HG02840 (cell line): ENCODE results near the gene LRP2.
"Not testable (repeated sequence)": the region's sequence is repeated elsewhere in the genome, so short reads cannot be mapped to it uniquely, and the experiment has no call there.

Experiments
- ATAC-seq: cut with Tn5 transposase; IDR thresholded peaks from one replicate; pipeline ENCODE4 v1.9.1; 2021; ENCODE audit warnings: mild to moderate bottlenecking, moderate library complexity, moderate number of reproducible peaks; ENCODE audit not compliant: unreplicated experiment, low FRiP score

LRP2 gene

GRCh38 chr2:169362118-169362893, at the start of gene LRP2:
LRP2 (minus strand) TSS chr2:169362534; CDS start chr2:169362399, 135 bp downstream.
- no peak for ATAC-seq

GRCh38 chr2:169406891-169407290, 44.6 kb upstream of the LRP2 start:
- no peak for ATAC-seq

GRCh38 chr2:169399491-169399890, 37.2 kb upstream of the LRP2 start:
- ATAC-seq: not testable (repeated sequence)

- ATAC-seq: no peak
These were observed 35.4 kb upstream of the LRP2 start for GRCh38 chr2:169397697-169398096.

GRCh38 chr2:169395821-169396374, 33.6 kb upstream of the LRP2 start:
- ATAC-seq: no peak

GRCh38 chr2:169393068-169393590, 30.8 kb upstream of the LRP2 start:
- no peak for ATAC-seq

GRCh38 chr2:169391236-169391635, 28.9 kb upstream of the LRP2 start:
- no peak for ATAC-seq

GRCh38 chr2:169388161-169388560, 25.8 kb upstream of the LRP2 start:
- no peak for ATAC-seq

- no peak for ATAC-seq
These were observed 24.4 kb upstream of the LRP2 start for GRCh38 chr2:169386722-169387121.

GRCh38 chr2:169384816-169385215, 22.5 kb upstream of the LRP2 start:
- no peak for ATAC-seq

- no peak for ATAC-seq
These were observed 10.2 kb upstream of the LRP2 start for GRCh38 chr2:169372561-169372960.

- ATAC-seq: no peak
These were observed 3.7 kb upstream of the LRP2 start for GRCh38 chr2:169366066-169366465.

- no peak for ATAC-seq
These were observed 2.7 kb upstream of the LRP2 start for GRCh38 chr2:169365029-169365480.

- ATAC-seq: no peak
These were observed 1.3 kb upstream of the LRP2 start for GRCh38 chr2:169363560-169364150.

GRCh38 chr2:169362894-169363559, 693 bp upstream of the LRP2 start:
- ATAC-seq: no peak

- ATAC-seq: no peak
These were observed 622 bp downstream of the LRP2 start for GRCh38 chr2:169361706-169362117.

GRCh38 chr2:169360984-169361705, 1.2 kb downstream of the LRP2 start:
- no peak for ATAC-seq

- ATAC-seq: no peak
These were observed 4.3 kb downstream of the LRP2 start for GRCh38 chr2:169358016-169358415.

GRCh38 chr2:169354244-169354643, 8.1 kb downstream of the LRP2 start:
- ATAC-seq: no peak

- no peak for ATAC-seq
These were observed 10.6 kb downstream of the LRP2 start for GRCh38 chr2:169351725-169352124.
